Psoas muscle (tissue), 8 donors: ENCODE data around the gene TRAF3IP3. TPM values are rescaled to one million over a fixed set of nuclear protein-coding genes. Genes with fewer than 3 reads are reported as not detected.

Experiments used
- ATAC-seq, 4 donors: fragments of 200-7000 bp; cut with Tn5 transposase; one replicate each; pipeline ENCODE4 v1.9.1; 2020; ENCODE audit warnings: moderate library complexity in 3 of 4, mild to moderate bottlenecking in 2 of 4
- DNase-seq, 2 donors: peaks; one replicate each; pipeline ENCODE4 v3.0.0-alpha.2; 2020
- H3K27ac ChIP-seq: fragments of 200-600 bp; one replicate; pipeline ENCODE4 v1.8.0; 2022
- H3K27me3 ChIP-seq, 3 donors: fragments of 200-600 bp in 1 of 3; one replicate each; pipeline versions ENCODE4 v1.6.1 to v1.8.0; 2013 to 2022; ENCODE audit warnings: low read length in 2 of 3, mild to moderate bottlenecking in 2 of 3, moderate library complexity in 1 of 3; ENCODE audit not compliant: insufficient read depth in 3 of 3
- H3K36me3 ChIP-seq, 2 donors: fragments of 200-600 bp in 1 of 2; one replicate each; pipeline versions ENCODE4 v1.6.1 to v1.8.0; 2013 to 2022; ENCODE audit warnings: low read depth in 1 of 2, mild to moderate bottlenecking in 1 of 2, moderate library complexity in 1 of 2; ENCODE audit not compliant: insufficient read depth in 1 of 2
- H3K4me1 ChIP-seq: fragments of 200-600 bp; one replicate; pipeline ENCODE4 v1.8.0; 2022
- H3K4me3 ChIP-seq: fragments of 200-600 bp; one replicate; pipeline ENCODE4 v1.8.0; 2022; ENCODE audit warnings: mild to moderate bottlenecking
- H3K9me3 ChIP-seq: fragments of 200-600 bp; one replicate; pipeline ENCODE4 v1.8.0; 2022
- CTCF ChIP-seq: fragments of 200-600 bp; IDR thresholded peaks from one replicate; pipeline ENCODE4 v1.8.0; 2022; ENCODE audit warnings: antibody characterized with exemption
- WGBS, 3 donors: extraction: QIAGEN DNeasy Blood & Tissue Kit; methylation state at CpG; one replicate each; pipeline versions ENCODE4 v1.1.6 to v1.1.7; 2013; 5-methylcytosine and 5-hydroxymethylcytosine counted together
- intact Hi-C, 2 donors: fragments of 100-400 bp; cut with DNase I; formaldehyde crosslinking; loops; one replicate each; pipeline versions ENCODE4 v1.11.0 to v1.14.2; 2022
- polyA plus RNA-seq, 3 donors: library from polyadenylated mRNA; stranded (reverse); fragments of 200-250 nt; gene quantifications; one replicate each; pipeline ENCODE4 v1.2.3, GENCODE V29; 2013
- total RNA-seq, 4 donors: library from RNA; stranded (reverse); fragmentation: NEBNext Ultra II Directional in 2 of 4; extraction: Animal tissue kit (Norgen Biotek cat#: 25700) in 2 of 4; gene quantifications; one replicate each; pipeline versions ENCODE4 v1.2.1 to v1.2.4, GENCODE V29; 2021 to 2023
- donor health status: healthy with polysubstance abuse.
- donor health status: DM: no; HTN: no; CAD: no; lungs with moderate emphysema.
- donor health status: Bipolar disorder and iron deficiency.
- donor health status: healthy.
- donor health status: DM: yes; HTN: yes; CAD: no.
- donor health status: DM: no; HTN: no; CAD: no.
- donor health status: DM: no; HTN: no; CAD: no.
- donor health status: DM: yes; HTN: yes; CAD: no.

Gene TRAF3IP3
- total and polyA plus RNA-seq, 7 donors, result 0.23 to 2.0 (median 0.84) TPM

- 66 to 73% (median 69%) methylated on average over 2 of the region's 2 CpGs for WGBS, 3 donors
- intact Hi-C loops, result no loop called here
- no peaks in the 10 kb centered on the region for H3K36me3 ChIP-seq
- H3K4me3 ChIP-seq, result no peak overlapping the region
- DNase-seq (no peak), ATAC-seq (no peak)
- H3K4me1 ChIP-seq, result no peaks in the 10 kb centered on the region
- no peak for TF ChIP-seq CTCF
- no peaks in the 10 kb centered on the region for H3K27me3 ChIP-seq
- H3K9me3 ChIP-seq, result no peaks in the 10 kb centered on the region
- H3K27ac ChIP-seq, result no peak overlapping the region
Measured at GRCh38 chr1:209710093-209710492, 45.8 kb upstream of the TRAF3IP3 start.

GRCh38 chr1:209710847-209711246 is 45.0 kb upstream of the TRAF3IP3 start:
- no peak for DNase-seq
- Histone ChIP-seq H3K4me3 (no peak overlapping the region), H3K36me3 (no peaks in the 10 kb centered on the region), H3K27me3 (no peaks in the 10 kb centered on the region), H3K27ac (no peak overlapping the region), H3K4me1 (no peaks in the 10 kb centered on the region), H3K9me3 (no peaks in the 10 kb centered on the region)
- 88 to 93% (median 90%) methylated on average over 3 of the region's 3 CpGs for WGBS, 3 donors
- no peak for TF ChIP-seq CTCF
- intact Hi-C loops, result no loop called here
- no peak for ATAC-seq

- no peaks in the 10 kb centered on the region for H3K36me3 ChIP-seq
- no peaks in the 10 kb centered on the region for H3K27me3 ChIP-seq
- DNase-seq (no peak), ATAC-seq (no peak)
- no peaks in the 10 kb centered on the region for H3K4me1 ChIP-seq
- no peak overlapping the region for H3K4me3 ChIP-seq
- WGBS, 3 donors, result 74 to 83% (median 79%) methylated on average over 2 of the region's 2 CpGs
- no peaks in the 10 kb centered on the region for H3K9me3 ChIP-seq
- H3K27ac ChIP-seq, result no peak overlapping the region
- intact Hi-C loops, result no loop called here
- no peak for TF ChIP-seq CTCF
Measured at GRCh38 chr1:209714338-209714737, 41.5 kb upstream of the TRAF3IP3 start.

GRCh38 chr1:209715314-209715713 is 40.5 kb upstream of the TRAF3IP3 start:
- no peak overlapping the region for H3K4me3 ChIP-seq
- intact Hi-C loops, result no loop called here
- no peaks in the 10 kb centered on the region for H3K36me3 ChIP-seq
- no peak overlapping the region for H3K27ac ChIP-seq
- H3K27me3 ChIP-seq, result no peaks in the 10 kb centered on the region
- no peak for ATAC-seq
- H3K4me1 ChIP-seq, result no peaks in the 10 kb centered on the region
- no peaks in the 10 kb centered on the region for H3K9me3 ChIP-seq
- no peak for DNase-seq
- TF ChIP-seq CTCF, result no peak

GRCh38 chr1:209717818-209718217 is 38.0 kb upstream of the TRAF3IP3 start:
- H3K4me1 ChIP-seq, result no peaks in the 10 kb centered on the region
- no peaks in the 10 kb centered on the region for H3K9me3 ChIP-seq
- no peak for DNase-seq
- H3K27me3 ChIP-seq, result no peaks in the 10 kb centered on the region
- 83 to 89% (median 84%) methylated on average over 2 of the region's 2 CpGs for WGBS, 3 donors
- ATAC-seq, result no peak
- H3K4me3 ChIP-seq, result no peak overlapping the region
- H3K27ac ChIP-seq, result no peak overlapping the region
- TF ChIP-seq CTCF, result no peak
- no peaks in the 10 kb centered on the region for H3K36me3 ChIP-seq
- intact Hi-C loops, result no loop called here
